GM12878 (cell line): Measurements from ENCODE around the gene ANKMY2.

ENCODE experiments used
- ATF3 ChIP-seq: IDR thresholded peaks from 2 replicates; pipeline ENCODE4 v1.6.1; 2011; ENCODE audit warnings: low read depth, mild to moderate bottlenecking, low read length, moderate library complexity, borderline replicate concordance; ENCODE audit errors: extremely low read depth
- CTCF ChIP-seq, 3 experiments: IDR thresholded peaks in 2 of 3; conservative IDR thresholded peaks in 1 of 3; 2 replicates each; pipeline ENCODE4 v1.5.1; 2011; ENCODE audit warnings: low read depth in 3 of 3, low read length in 3 of 3, mild to moderate bottlenecking in 3 of 3, control low read depth in 2 of 3, moderate library complexity in 2 of 3, inconsistent platforms in 1 of 3, mixed read lengths in 1 of 3; ENCODE audit not compliant: control insufficient read depth in 2 of 3, insufficient read depth in 1 of 3; ENCODE audit errors: extremely low read depth in 1 of 3
- IRF4 ChIP-seq: IDR thresholded peaks from 2 replicates; pipeline ENCODE4 v1.6.1; 2011; ENCODE audit warnings: low read depth, low read length
- NFIC ChIP-seq: IDR thresholded peaks from 2 replicates; pipeline ENCODE4 v1.6.1; 2012; ENCODE audit warnings: low read depth, mild to moderate bottlenecking, inconsistent platforms, low read length, moderate library complexity
- POLR2A ChIP-seq: IDR thresholded peaks from 2 replicates; pipeline ENCODE4 v1.6.1; 2011; ENCODE audit warnings: low read depth, mild to moderate bottlenecking, low read length
- SMC3 ChIP-seq: IDR thresholded peaks from 2 replicates; pipeline ENCODE4 v1.6.1; 2011; ENCODE audit warnings: low read length, improper control_type of control experiment, borderline replicate concordance
- ZBTB40 ChIP-seq: fragments of 450-650 bp; IDR thresholded peaks from 2 replicates; pipeline ENCODE4 v1.6.1; 2016; ENCODE audit warnings: mild to moderate bottlenecking, moderate library complexity, borderline replicate concordance

- TF ChIP-seq ZBTB40: no peak
- no peak for TF ChIP-seq NFIC
- no peak for TF ChIP-seq CTCF (IDR thresholded peaks at IDR 0.05 in 2 of 3, conservative IDR thresholded peaks at IDR 0.05 in 1 of 3; ENCODE audit: control insufficient read depth in 2 of 3, extremely low read depth in 1 of 3, insufficient read depth in 1 of 3, low read depth in 3 of 3, low read length in 3 of 3)
- TF ChIP-seq ATF3: no peak
- no peak for TF ChIP-seq IRF4
- TF ChIP-seq POLR2A: no peak
- TF ChIP-seq SMC3: no peak
These were observed 57.8 kb downstream of the ANKMY2 start for GRCh38 chr7:16587790-16588189.
